H1 (cell line): ENCODE results near the gene SLC25A53. TPM values are rescaled to one million over a fixed set of nuclear protein-coding genes. Genes with fewer than 3 reads are reported as not detected.

Source experiments
- ASH2L ChIP-seq: fragments of 200-600, 300-600 bp; sonication (generic); IDR thresholded peaks from one replicate; pipeline ENCODE4 v1.7.1; 2017; ENCODE audit warnings: low read length
- BRCA1 ChIP-seq: IDR thresholded peaks from 2 replicates; pipeline ENCODE4 v1.6.1; 2012; ENCODE audit warnings: low read depth, low read length, improper control_type of control experiment
- CEBPB ChIP-seq: IDR thresholded peaks from 2 replicates; pipeline ENCODE4 v1.6.1; 2012; ENCODE audit warnings: low read depth, low read length
- EZH2 ChIP-seq: fragments of 200-600 bp; sonication (generic); IDR thresholded peaks from 2 replicates; pipeline ENCODE4 v1.7.1; 2012; ENCODE audit warnings: low read depth, mild to moderate bottlenecking, moderate library complexity, low read length, inconsistent platforms; ENCODE audit not compliant: severe bottlenecking
- FOSL1 ChIP-seq: IDR thresholded peaks from 2 replicates; pipeline ENCODE4 v1.6.1; 2011; ENCODE audit warnings: mild to moderate bottlenecking, low read depth, low read length, moderate library complexity; ENCODE audit not compliant: insufficient read depth
- GABPA ChIP-seq: IDR thresholded peaks from 2 replicates; pipeline ENCODE4 v1.6.1; 2011; ENCODE audit warnings: mild to moderate bottlenecking, low read length, moderate library complexity, borderline replicate concordance; ENCODE audit not compliant: insufficient read depth
- HDAC6 ChIP-seq: IDR thresholded peaks from one replicate; pipeline ENCODE4 v1.7.1; 2012; ENCODE audit warnings: low read depth, mild to moderate bottlenecking, inconsistent platforms, low read length, moderate library complexity
- KDM4A ChIP-seq: IDR thresholded peaks from one replicate; pipeline ENCODE4 v1.7.1; 2012; ENCODE audit warnings: low read depth, mild to moderate bottlenecking, moderate library complexity, low read length, inconsistent platforms; ENCODE audit not compliant: severe bottlenecking
- MAFK ChIP-seq: IDR thresholded peaks from 2 replicates; pipeline ENCODE4 v1.6.1; 2012; ENCODE audit warnings: low read depth, mild to moderate bottlenecking, improper control_type of control experiment, low read length
- NRF1 ChIP-seq: IDR thresholded peaks from 2 replicates; pipeline ENCODE4 v1.6.1; 2011; ENCODE audit warnings: mild to moderate bottlenecking, low read depth, low read length, improper control_type of control experiment
- POLR2A ChIP-seq, 2 experiments: IDR thresholded peaks; 1 replicate in 1 of 2; 2 replicates in 1 of 2; pipeline ENCODE4 v1.6.1; 2011; ENCODE audit warnings: low read depth in 2 of 2, low read length in 2 of 2, mild to moderate bottlenecking in 2 of 2; ENCODE audit errors: control extremely low read depth in 1 of 2
- POLR2AphosphoS5 ChIP-seq: IDR thresholded peaks from 2 replicates; pipeline ENCODE4 v1.6.1; 2011; ENCODE audit warnings: low read depth, low read length
- RAD21 ChIP-seq, 2 experiments: IDR thresholded peaks in 1 of 2; conservative IDR thresholded peaks in 1 of 2; 2 replicates each; pipeline ENCODE4 v1.6.1; 2011; ENCODE audit warnings: low read depth in 2 of 2, low read length in 2 of 2, improper control_type of control experiment in 1 of 2, inconsistent platforms in 1 of 2, mild to moderate bottlenecking in 1 of 2, moderate library complexity in 1 of 2
- SAP30 ChIP-seq: fragments of 300-600 bp; sonication (generic); IDR thresholded peaks from 2 replicates; pipeline ENCODE4 v1.7.1; 2012; ENCODE audit warnings: low read length, moderate library complexity, mild to moderate bottlenecking, inconsistent platforms; ENCODE audit not compliant: insufficient read depth, insufficient replicate concordance
- SIN3A ChIP-seq, 2 experiments: IDR thresholded peaks in 1 of 2; conservative IDR thresholded peaks in 1 of 2; 2 replicates each; pipeline ENCODE4 v1.6.1; 2011 to 2012; ENCODE audit warnings: low read length in 2 of 2, improper control_type of control experiment in 1 of 2, low read depth in 1 of 2, mild to moderate bottlenecking in 1 of 2
- SIX5 ChIP-seq: IDR thresholded peaks from 2 replicates; pipeline ENCODE4 v1.6.1; 2011; ENCODE audit warnings: mild to moderate bottlenecking, low read depth, low read length
- SP1 ChIP-seq: IDR thresholded peaks from 2 replicates; pipeline ENCODE4 v1.6.1; 2011; ENCODE audit warnings: low read depth, low read length
- TAF1 ChIP-seq: IDR thresholded peaks from 2 replicates; pipeline ENCODE4 v1.6.1; 2011; ENCODE audit warnings: mild to moderate bottlenecking, low read depth, low read length
- TBP ChIP-seq: IDR thresholded peaks from 2 replicates; pipeline ENCODE4 v1.6.1; 2011; ENCODE audit warnings: low read depth, low read length, improper control_type of control experiment
- polyA plus RNA-seq, 7 experiments: library from polyadenylated mRNA; depleted of rRNA in 3 of 7; stranded (reverse) in 5 of 7; unstranded in 2 of 7; fragments of >200 nt in 5 of 7; fragments of 200-250 nt in 2 of 7; gene quantifications; 1 replicate in 5 of 7; 2 replicates in 1 of 7; 4 replicates in 1 of 7; pipeline versions ENCODE4 v1.2.1 to v1.2.3, GENCODE V29; 2011 to 2013; ENCODE audit warnings: missing spikeins in 2 of 7, mixed read lengths in 2 of 7
- total RNA-seq: library from RNA; stranded (reverse); fragmentation: NEBNext Ultra II Directional; extraction: Animal tissue kit (Norgen Biotek cat#: 25700); gene quantifications from 2 replicates; pipeline ENCODE4 v1.2.1, GENCODE V29; 2021
- TF ChIP-seq, protein P1 (sequence below), 3 experiments: IDR thresholded peaks; 1 replicate in 2 of 3; 2 replicates in 1 of 3; pipeline versions ENCODE4 v1.5.1 to v1.6.1; 2011; ENCODE audit warnings: low read length in 3 of 3, mild to moderate bottlenecking in 3 of 3, inconsistent platforms in 2 of 3, low read depth in 1 of 3, moderate library complexity in 1 of 3; ENCODE audit not compliant: insufficient read depth in 1 of 3; ENCODE audit errors: control extremely low read depth in 1 of 3

Gene SLC25A53
- total and polyA plus RNA-seq, 2 of the 8 experiments (the other 6 are each of a cell fraction or from before 2014, with no cell fraction given), result 2.4 to 4.2 TPM

GRCh38 chrX:104156630-104157529 lies at the start of gene SLC25A53 (continued):
- TF ChIP-seq TAF1 (peak; percentile 36; the same call in 1 of the 2 replicates), CEBPB (no peak), SP1 (no peak), TBP (peak; percentile 86), EZH2 (no peak), SAP30 (no peak), BRCA1 (no peak), NRF1 (no peak), FOSL1 (no peak), ASH2L (peak; percentile 76), KDM4A (peak; percentile 69), RAD21 (IDR thresholded peaks at IDR 0.05 in 1 of 2, conservative IDR thresholded peaks at IDR 0.05 in 1 of 2; ENCODE audit: low read depth in 2 of 2, low read length in 2 of 2) (no peak), GABPA (peak; percentile 84; the same call in 1 of the 2 replicates), POLR2AphosphoS5 (no peak), SIN3A (conservative IDR thresholded peaks at IDR 0.05 in 1 of 2, IDR thresholded peaks at IDR 0.05 in 1 of 2; ENCODE audit: low read depth in 1 of 2, low read length in 2 of 2) (peak in 1 of 2 experiments; percentile 50; a peak in 2 of 4 replicates), SIX5 (peak; percentile 41), HDAC6 (no peak), MAFK (no peak), POLR2A (IDR thresholded peaks at IDR 0.05; ENCODE audit: control extremely low read depth in 1 of 2, low read depth in 2 of 2, low read length in 2 of 2) (no peak)
- TF ChIP-seq, protein P1, sequence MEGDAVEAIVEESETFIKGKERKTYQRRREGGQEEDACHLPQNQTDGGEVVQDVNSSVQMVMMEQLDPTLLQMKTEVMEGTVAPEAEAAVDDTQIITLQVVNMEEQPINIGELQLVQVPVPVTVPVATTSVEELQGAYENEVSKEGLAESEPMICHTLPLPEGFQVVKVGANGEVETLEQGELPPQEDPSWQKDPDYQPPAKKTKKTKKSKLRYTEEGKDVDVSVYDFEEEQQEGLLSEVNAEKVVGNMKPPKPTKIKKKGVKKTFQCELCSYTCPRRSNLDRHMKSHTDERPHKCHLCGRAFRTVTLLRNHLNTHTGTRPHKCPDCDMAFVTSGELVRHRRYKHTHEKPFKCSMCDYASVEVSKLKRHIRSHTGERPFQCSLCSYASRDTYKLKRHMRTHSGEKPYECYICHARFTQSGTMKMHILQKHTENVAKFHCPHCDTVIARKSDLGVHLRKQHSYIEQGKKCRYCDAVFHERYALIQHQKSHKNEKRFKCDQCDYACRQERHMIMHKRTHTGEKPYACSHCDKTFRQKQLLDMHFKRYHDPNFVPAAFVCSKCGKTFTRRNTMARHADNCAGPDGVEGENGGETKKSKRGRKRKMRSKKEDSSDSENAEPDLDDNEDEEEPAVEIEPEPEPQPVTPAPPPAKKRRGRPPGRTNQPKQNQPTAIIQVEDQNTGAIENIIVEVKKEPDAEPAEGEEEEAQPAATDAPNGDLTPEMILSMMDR (IDR thresholded peaks at IDR 0.05; ENCODE audit: control extremely low read depth in 1 of 3, insufficient read depth in 1 of 3, low read depth in 1 of 3, low read length in 3 of 3), result no peak
